Left renal pelvis (tissue), 4 donors: Measurements from ENCODE around the gene PCSK1N. TPM values are rescaled to one million over a fixed set of nuclear protein-coding genes. Genes with fewer than 3 reads are reported as not detected.
"Not testable (repeated sequence)": the region's sequence is repeated elsewhere in the genome, so short reads cannot be mapped to it uniquely, and the experiment has no call there.

ENCODE experiments used
- DNase-seq, 4 donors: peaks; one replicate each; pipeline ENCODE4 v3.0.0-alpha.2; 2013; ENCODE audit warnings: low read depth in 4 of 4, low spot score in 3 of 4
- polyA plus RNA-seq, 4 donors: library from polyadenylated mRNA; unstranded; fragments of 120-200 nt; gene quantifications; one replicate each; pipeline ENCODE4 v1.2.1, GENCODE V29; 2013; ENCODE audit not compliant: insufficient read length in 4 of 4

Gene PCSK1N, protein sequence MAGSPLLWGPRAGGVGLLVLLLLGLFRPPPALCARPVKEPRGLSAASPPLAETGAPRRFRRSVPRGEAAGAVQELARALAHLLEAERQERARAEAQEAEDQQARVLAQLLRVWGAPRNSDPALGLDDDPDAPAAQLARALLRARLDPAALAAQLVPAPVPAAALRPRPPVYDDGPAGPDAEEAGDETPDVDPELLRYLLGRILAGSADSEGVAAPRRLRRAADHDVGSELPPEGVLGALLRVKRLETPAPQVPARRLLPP
- polyA plus RNA-seq, result 10 to 100 TPM in 1 of 4 donors, 1 to 10 TPM in 3; 4.4 to 16.8 (median 5.4) TPM

DNA sequence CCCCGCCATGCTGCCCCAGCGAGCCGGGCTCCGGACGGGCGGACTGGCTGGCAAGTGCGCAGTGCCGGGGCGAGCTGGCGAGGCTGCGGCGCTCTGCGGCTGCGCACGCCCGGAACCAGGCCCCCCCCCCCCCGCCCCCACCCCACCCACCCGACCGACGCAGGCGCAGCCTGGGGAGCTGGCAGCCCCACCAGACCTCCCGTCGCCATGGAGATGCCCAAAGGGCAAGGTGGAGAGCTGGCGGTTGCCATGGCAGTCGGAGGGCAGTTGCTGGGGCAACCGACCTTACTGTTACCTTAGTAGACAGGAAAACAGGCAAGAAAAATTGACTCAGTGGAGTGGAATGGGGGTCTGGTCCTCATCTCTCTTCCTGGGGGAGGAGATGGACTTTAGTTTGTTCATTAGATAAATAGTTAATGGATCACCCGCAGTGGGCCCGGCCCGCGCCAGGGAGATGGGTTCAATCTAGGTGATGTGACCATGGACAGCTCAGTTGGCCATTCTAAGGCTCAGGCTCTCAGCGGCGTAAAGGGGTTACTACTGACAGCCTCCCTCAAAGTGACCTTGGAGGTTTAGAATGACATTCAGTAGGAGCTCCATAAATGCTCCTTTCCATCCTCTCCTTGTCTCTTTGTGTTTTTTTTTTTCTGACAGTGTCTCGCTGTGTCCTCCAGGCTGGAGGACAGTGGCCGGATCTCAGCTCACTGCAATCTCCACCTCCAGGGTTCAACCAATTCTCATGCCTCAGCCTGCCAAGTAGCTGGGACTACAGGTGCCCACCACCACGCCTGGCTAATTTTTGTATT is at the start of gene PCSK1N:
PCSK1N (minus strand) TSS at position 87 of the 806 bp plus-strand sequence; CDS start at position 9, 78 bp downstream.
- DNase-seq, result peak in 1 of 4 donors; percentile 22

DNA sequence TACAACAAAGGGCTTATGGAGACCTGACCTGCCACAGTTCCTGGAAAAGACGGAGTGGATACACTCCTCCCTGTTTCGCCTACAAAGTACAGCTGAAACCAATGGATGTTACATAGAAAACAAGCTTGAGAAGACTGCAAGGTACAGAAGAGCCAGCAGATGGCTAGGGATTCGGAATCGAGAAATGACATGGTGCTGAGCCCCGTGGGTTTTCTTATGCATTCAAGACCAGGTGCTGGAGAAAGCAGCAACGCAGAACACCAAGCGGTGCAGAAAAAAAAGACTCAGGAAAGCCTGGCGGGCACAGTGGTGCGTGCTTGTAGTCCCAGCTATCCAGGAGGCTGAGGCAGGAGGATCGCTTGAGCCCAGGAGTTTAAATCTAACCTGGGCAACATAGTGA is 48.3 kb upstream of the PCSK1N start:
- DNase-seq, result no peak

DNA sequence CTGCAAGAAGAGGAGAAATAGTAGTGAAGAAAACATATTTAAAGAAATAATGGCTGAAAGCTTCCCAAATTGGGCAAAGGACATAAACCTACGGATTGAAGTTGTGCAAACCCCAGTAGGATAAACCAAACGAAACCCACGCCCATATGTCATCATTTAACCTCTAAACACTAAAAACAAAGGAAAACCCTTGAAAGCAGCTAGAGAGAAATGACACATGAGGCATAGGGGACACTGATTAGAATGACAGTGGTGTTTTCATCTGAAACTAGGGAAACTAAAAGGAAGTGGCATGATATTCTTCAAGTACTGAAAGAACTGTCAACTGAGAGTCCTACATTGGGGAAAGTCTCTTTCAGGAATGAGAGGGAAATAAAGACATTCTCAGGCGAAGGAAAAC is 41.5 kb upstream of the PCSK1N start:
- DNase-seq, result not testable (repeated sequence)

DNA sequence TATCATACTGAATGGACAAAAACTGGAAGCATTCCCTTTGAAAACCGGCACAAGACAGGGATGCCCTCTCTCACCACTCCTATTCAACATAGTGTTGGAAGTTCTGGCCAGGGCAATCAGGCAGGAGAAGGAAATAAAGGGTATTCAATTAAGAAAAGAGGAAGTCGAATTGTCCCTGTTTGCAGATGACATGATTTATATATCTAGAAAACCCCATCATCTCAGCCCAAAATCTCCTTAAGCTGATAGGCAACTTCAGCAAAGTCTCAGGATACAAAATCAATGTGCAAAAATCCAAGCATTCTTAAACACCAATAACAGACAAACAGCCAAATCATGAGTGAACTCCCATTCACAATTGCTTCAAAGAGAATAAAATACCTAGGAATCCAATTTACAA is 36.6 kb upstream of the PCSK1N start:
- DNase-seq, result not testable (repeated sequence)

DNA sequence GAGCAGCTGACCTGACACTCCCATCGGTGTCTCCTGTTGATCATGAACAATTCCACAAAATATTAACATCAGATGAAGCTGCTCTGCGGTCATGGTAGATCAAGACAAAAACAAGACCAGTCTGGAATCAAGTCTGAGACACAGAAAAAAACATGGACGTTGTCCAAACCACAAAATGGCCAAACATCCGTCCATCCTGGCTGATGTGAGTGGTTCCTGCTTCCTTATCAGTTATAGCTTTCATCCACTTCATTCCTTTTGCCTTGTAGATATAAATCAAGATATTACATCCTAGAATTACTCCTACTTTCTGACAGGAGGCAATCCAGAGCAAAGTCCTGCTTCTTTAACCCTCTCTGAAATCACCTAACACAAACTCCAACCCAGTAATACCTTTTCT is 28.8 kb upstream of the PCSK1N start:
- no peak for DNase-seq

DNA sequence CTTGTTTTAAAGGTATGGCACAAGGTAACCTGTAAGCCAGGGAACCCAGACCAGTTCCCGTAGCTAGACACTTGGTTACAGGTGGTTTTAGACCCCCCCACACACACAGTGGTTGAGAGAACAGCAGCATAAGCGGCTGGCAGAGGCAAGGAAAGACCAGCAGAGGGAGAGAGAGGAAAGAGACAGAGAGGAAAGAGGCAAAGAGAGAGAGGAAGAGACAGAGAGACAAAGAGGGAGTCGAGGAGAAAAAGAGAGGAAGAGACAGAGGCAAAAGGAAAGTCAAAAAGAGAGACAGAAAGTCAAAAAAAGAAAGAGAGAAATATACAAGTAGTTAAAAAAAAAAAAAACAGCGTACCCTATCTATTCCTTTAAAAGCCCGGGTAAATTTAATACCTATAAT is 19.5 kb upstream of the PCSK1N start:
- DNase-seq, result no peak

DNA sequence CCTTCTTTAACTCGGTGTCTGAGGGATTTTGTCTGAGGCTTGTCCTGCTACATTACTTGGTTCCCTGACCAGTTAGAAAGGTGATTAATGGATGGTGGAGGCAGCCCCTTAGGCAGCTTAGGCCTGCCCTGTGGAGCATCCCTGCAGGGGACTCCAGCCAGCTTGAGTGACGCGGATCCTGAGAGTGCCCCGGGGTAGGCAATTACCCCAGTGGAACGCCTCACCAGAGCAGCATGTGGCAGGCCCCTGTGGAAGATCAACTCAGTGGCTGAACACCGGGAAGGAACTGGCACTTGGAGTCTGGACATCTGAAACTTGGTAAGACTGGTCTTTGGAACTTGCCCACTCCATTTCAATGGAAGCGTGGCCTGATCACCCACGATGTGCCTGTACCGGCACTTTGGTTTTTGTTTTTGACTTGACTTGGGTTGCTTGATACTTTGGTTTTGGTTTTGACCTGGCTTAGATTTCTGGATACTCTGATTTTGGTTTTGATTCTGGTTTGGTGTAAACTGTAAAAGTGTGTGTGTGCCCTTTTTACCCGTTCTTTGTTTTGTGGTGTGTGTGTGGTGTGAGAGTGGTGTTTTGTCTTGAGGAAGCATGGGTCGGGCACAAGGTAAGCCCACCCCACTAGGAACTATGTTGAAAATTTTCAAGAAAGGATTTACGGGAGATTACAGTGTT is 18.9 kb upstream of the PCSK1N start:
- not testable (repeated sequence) for DNase-seq

DNA sequence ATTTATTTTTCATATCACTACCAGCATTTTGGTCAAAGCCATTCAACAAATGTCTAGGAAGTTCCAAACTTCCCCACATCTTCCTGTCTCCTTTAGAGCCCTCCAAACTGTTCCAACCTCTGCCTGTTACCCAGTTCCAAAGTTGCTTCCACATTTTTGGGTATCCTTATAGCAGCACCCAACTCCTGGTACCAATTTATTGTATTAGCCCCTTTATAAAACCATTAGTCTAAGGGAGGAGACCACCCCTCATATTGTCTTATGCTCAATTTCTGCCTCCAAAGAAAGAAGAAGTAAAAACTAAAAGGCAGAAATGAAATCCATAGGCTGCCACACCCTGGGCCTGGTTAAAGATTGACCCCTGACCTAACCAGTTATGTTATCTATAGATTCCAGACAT is 18.1 kb upstream of the PCSK1N start:
- DNase-seq, result not testable (repeated sequence)

DNA sequence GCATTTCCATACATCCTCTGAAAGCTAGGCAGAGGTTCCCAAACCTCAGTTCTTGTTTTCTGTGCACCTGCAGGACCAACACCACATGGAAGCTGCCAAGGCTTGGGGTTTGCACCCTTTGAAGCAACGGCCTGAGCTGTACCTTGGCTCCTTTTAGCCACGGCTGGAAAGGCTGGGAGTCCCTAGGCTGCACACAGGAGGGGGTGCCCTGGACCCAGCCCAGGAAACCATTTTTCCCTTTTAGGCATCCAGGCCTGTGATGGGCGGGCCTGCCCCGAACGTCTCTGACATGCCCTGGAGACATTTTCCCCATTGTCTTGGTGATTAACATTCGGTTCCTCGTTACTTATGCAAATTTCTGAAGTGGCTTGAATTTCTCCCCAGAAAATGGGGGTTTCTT is 17.4 kb upstream of the PCSK1N start:
- DNase-seq, result no peak

DNA sequence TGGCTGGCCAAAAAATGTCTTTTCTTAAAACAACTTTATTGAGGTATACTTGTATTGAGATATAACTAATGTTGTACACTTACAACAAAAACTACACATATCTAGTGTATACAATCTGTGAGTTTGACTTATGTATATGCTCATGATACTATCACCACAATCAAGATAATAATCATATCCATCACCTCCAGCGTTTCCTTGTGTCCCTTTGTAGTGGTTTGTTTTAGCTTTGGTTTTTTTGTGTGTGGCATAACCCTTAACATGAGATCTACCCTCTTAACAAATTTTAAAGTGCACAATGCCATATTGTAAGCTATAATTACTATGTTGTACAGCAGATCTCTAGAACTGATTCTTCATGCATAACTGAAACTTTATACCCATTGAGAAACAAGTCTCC is 13.4 kb upstream of the PCSK1N start:
- DNase-seq, result no peak

DNA sequence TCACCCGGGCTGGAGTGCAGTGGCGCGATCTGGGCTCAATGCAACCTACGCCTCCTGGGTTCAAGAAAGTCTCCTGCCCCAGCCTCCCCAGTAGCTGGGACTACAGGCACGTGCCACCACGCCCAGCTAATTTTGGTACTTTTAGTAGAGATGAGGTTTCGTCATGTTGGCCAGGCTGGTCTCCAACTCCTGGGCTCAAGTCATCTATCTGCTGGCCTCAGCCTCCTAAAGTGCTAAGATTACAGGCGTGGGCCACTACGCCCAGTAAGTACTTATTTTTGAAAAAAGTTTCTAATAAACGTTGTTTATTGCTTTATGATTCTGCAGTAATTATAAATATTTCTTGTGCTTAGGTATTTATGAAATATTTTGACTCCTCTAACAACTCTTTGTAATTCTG is 4.3 kb upstream of the PCSK1N start:
- no peak for DNase-seq

DNA sequence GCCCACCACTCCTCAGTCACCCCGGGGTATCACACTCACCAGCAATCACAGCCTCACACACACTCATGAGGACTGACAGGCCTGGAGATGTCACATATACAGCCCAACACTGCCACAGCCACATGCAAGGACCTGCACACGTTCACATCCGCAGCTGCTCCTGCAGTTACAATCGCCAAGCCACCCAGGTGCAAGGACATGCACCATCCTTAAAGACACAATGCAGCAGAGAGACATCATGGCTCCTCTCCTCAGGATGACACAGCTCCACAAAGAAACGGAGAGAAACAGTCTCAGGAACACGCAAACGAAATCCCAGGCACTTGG is 1.1 kb downstream of the PCSK1N start:
- no peak for DNase-seq

DNA sequence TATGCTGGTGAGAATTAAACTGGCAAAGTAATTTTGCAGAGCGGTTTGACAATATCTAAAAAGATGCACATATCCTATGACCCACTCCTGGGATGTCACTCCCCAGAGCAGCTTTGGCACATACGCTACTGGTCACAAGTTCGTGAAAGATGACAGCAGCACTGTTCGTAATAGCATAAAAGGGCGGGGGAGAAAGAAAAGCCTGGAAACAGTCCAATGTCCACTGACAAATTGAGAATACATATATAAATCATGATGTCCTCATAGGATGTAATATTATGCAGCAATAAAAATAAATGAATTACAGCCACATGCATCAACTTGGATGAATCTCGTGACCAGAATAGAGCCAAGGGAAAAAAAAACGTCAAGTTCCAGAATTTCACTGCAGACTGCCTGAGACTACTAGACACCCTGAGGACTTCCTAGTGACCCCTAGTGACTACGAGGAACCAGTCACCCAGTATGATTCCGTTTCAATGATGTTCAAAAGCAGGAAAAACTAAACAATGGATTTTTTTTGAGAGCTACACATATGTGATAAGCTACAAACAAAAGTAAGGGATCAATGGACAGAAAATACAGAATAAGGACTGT is 1.8 kb downstream of the PCSK1N start:
- no peak for DNase-seq

DNA sequence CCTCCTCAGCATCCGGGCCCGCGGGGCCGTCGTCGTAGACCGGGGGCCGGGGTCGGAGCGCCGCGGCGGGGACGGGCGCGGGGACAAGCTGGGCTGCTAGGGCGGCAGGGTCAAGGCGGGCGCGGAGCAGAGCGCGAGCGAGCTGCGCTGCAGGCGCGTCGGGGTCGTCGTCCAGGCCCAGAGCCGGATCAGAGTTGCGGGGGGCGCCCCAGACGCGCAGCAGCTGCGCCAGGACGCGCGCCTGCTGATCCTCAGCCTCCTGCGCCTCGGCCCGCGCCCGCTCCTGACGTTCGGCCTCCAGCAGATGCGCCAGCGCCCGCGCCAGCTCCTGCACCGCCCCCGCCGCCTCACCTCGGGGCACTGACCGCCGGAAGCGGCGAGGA is 3.5 kb downstream of the PCSK1N start:
- no peak for DNase-seq

DNA sequence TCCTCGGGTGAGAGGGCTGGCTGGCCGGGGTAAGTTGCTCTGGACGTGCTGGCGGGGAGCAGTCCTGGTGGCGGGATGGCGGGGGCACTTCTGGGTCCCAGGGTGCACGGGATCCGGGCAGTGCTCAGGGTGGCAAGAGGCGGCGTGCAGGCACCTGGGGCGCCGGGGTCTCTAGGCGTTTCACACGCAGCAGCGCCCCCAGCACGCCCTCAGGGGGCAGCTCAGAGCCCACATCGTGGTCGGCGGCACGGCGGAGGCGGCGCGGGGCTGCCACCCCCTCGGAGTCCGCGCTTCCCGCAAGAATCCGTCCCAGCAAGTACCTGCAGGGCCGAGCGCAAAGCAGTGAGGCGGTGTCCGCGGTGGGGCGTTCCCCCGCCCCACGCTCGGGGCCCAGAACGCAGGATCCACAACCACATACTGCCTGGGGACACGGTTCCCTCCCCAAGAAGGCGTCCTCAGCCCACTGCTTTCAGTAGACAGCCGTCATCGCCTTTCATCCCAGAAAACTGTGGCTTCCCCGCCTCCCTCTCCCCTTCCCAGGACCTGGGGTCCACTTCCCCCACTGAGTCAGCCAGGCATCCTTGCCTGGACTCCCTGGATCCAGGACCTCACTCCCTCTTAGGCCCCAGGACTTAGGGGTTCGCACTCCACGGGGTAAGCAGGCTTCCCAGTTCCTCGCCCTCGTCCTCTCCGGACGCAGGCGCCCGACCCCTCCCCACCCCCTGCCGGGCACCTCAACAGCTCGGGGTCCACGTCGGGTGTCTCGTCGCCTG is 4.1 kb downstream of the PCSK1N start:
- DNase-seq, result no peak

DNA sequence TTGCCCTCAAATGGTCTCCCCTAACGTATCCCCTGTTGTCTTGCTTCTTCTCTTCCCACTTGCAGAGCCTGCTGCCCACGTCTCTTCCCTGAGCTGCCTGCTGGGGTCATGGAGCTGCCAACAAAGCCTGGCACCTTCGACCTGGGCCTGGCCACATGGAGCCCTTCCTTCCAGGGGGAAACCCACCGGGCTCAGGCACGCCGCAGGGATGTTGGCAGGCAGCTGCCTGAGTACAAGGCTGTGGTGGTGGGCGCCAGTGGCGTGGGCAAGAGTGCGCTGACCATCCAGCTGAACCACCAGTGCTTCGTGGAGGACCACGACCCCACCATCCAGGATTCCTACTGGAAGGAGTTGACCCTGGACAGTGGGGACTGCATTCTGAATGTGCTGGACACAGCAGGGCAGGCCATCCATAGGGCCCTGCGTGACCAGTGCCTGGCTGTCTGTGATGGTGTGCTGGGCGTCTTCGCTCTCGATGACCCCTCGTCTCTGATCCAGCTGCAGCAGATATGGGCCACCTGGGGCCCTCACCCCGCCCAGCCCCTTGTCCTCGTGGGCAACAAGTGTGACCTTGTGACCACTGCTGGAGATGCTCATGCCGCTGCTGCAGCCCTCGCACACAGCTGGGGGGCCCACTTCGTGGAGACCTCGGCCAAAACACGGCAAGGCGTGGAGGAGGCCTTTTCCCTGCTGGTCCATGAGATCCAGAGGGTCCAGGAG is 6.2 kb downstream of the PCSK1N start:
- DNase-seq, result no peak

DNA sequence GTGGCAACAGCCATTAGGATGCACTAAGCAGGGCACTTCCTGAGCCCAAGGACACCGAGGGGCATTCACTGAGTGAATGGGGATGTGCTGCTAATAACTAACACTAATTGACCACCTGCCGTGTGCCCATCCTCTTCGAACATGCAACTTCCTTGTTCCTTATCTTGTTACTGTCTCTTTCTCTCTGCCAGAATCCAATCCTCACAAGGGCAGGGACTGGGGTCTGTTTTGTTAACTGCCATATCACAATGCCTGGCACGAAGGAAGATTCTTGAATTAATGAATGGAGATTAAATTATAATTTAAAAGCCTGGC is 7.8 kb downstream of the PCSK1N start:
- DNase-seq, result no peak

DNA sequence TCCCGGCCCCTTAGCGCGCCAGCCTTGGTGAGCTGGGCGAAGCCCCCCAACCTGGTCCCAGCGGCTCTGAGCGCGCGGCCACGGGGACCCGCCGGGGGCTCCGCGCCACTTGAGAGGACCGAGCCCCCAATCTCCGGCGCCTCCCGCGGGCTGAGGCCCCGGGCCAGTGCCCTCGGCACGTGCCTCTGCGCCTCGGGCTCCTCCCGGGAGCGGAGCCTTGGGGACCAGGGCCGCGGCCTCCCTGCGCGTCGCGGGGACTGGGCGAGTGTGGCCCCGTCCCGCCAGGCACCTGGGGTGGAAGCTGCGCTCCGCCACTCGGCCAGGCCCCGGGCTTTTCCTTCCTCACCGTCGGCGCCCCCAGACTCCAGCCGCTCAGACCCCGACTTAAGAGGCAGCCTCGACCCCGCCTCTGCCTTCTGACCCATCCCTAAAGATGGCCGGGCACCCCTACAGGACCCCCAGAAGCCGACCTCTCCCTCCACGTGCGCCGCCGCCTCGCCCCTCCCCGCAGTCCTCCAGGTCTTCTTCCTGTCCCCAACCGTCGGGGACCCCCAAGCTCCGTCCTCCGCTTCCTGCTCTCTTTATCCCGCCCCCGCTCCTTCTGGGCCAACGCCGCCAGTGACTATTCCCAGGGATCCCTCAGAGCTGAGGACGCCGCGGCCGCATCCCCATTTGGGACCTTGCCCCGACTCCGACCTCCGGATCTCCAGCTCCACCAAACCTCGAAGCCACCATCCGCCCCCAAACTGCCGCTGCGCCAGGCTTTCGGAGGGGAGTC is 8.3 kb downstream of the PCSK1N start:
- DNase-seq, result no peak

DNA sequence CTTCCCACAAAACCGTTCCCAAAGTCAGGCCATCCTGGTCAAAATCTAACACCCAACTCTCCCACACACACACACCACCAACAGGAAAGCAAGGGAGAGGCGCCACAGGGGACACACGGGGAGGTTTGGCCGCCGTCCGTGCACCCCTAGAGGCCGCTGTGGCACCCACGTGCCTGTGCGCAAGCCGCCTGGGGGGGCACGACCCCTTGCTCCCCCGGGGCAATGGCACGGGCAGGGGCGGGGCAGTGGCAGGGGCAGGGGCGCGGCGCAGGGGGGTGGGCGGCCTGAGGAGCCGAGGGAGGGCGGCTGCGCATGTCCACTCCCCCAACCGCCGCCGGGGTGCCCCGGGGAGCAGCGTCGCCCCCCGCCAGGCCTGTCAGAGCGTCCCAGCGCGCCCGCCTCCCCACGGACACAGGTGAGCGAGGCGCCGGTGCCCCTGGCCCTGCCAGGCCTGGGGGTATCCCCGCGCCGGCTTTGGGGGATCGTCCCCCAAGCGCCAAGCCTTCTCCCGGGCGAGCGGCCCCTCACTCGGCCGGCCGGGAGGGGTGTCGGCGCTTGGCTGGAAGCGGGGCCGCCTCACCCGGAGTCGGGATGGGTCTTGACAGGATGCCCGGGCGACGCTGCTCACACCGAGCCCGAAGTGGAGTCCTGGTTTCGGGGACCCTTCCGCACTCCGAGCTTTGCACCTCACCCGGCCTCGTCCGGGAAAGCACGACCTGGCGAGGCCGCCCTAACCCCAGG is 9.1 kb downstream of the PCSK1N start, which contains the start of gene ERAS:
ERAS (plus strand) TSS at position 379 of the 741 bp plus-strand sequence. CDS start 2,611 bp downstream, outside the sequence.
- no peak for DNase-seq
